Measurements from ENCODE around the gene MCTP2. TPM values are rescaled to one million over a fixed set of nuclear protein-coding genes. Genes with fewer than 3 reads are reported as not detected.

Gene MCTP2
- total RNA-seq, 1 donor from 2014 or later, result 35.3 TPM

DNA sequence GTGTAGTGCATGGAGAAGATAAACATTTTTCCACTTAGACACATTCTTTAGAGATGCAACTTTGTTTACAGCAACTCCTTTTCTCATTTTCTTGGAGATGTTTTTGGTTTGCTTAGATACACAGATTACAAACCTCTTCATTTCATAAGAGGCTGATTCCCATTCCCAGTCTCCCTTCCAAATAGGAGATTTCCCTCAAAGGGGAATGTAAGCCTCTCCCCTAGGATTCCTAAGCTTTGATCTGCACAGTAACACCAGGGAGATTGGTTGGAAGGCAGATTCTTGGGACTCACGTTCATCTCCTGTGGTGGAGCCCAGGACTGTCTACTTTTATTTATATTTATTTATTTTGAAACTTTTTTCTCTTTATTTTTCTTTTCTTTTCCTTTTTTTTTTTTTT is 63.2 kb downstream of the MCTP2 start:
- Histone ChIP-seq H3K36me3 (no peaks in the 10 kb centered on the region), H3K4me3 (no peak overlapping the region), H3K9me3 (no peaks in the 10 kb centered on the region), H3K27ac (no peak overlapping the region), H3K27me3 (no peaks in the 10 kb centered on the region), H3K4me1 (peaks cover 8% of the 10 kb centered on the region)
- TF ChIP-seq, protein P1, sequence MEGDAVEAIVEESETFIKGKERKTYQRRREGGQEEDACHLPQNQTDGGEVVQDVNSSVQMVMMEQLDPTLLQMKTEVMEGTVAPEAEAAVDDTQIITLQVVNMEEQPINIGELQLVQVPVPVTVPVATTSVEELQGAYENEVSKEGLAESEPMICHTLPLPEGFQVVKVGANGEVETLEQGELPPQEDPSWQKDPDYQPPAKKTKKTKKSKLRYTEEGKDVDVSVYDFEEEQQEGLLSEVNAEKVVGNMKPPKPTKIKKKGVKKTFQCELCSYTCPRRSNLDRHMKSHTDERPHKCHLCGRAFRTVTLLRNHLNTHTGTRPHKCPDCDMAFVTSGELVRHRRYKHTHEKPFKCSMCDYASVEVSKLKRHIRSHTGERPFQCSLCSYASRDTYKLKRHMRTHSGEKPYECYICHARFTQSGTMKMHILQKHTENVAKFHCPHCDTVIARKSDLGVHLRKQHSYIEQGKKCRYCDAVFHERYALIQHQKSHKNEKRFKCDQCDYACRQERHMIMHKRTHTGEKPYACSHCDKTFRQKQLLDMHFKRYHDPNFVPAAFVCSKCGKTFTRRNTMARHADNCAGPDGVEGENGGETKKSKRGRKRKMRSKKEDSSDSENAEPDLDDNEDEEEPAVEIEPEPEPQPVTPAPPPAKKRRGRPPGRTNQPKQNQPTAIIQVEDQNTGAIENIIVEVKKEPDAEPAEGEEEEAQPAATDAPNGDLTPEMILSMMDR (IDR thresholded peaks at IDR 0.05), result no peak
- ATAC-seq, result no peak
- intact Hi-C loops (cut with DNase I), result no loop called here
- no peak for DNase-seq

DNA sequence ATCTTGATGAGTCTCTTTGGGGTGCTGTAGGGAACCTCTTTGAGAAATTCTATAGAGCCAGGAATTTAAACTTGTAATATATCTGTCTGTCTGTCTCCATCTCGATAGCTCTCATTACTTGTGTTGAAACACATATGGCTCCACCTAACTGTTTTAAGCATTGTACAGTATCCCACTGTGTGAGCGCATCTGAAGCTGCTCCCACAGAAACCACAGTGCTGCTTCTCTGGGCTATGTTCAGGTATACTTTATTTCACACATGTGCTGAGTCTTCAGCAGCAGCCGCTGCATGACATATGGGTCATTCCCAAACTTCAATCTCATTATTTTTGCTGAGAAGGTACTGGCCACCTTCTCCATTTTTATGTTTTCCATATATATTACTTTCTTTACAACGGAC is 63.9 kb downstream of the MCTP2 start:
- H3K4me1 ChIP-seq, result peaks cover 8% of the 10 kb centered on the region
- H3K4me3 ChIP-seq, result no peak overlapping the region
- intact Hi-C loops (cut with DNase I), result no loop called here
- H3K27me3 ChIP-seq, result no peaks in the 10 kb centered on the region
- H3K27ac ChIP-seq, result no peak overlapping the region
- H3K9me3 ChIP-seq, result no peaks in the 10 kb centered on the region
- no peaks in the 10 kb centered on the region for H3K36me3 ChIP-seq
- DNase-seq, result no peak
- TF ChIP-seq, protein P1 (IDR thresholded peaks at IDR 0.05), result no peak
- no peak for ATAC-seq

DNA sequence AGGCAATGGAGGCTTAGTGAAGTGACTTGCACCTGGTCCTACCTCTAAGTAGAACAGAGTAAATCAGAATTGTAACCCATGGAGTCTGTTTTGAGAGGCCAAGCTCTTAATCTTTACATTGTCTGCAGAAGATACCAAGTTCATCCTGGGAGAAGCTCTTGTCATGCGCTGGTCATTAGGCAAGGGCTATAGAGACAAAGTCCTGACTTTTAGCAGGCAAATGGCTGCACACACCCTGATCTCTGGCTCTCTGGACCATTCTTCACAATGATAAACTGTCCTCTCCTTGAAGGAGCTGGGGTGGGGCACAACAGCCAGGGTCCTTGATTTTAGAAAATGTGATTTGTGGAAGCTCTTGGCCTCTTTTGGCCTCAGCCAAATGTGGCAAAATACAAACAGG is 65.4 kb downstream of the MCTP2 start:
- DNase-seq, result no peak
- Histone ChIP-seq H3K9me3 (no peaks in the 10 kb centered on the region), H3K36me3 (no peaks in the 10 kb centered on the region), H3K4me1 (peaks cover 8% of the 10 kb centered on the region), H3K27me3 (no peaks in the 10 kb centered on the region), H3K27ac (peak overlapping the region; percentile 26), H3K4me3 (no peak overlapping the region)
- intact Hi-C loops (cut with DNase I), result no loop called here
- ATAC-seq, result no peak
- TF ChIP-seq, protein P1 (IDR thresholded peaks at IDR 0.05), result no peak

DNA sequence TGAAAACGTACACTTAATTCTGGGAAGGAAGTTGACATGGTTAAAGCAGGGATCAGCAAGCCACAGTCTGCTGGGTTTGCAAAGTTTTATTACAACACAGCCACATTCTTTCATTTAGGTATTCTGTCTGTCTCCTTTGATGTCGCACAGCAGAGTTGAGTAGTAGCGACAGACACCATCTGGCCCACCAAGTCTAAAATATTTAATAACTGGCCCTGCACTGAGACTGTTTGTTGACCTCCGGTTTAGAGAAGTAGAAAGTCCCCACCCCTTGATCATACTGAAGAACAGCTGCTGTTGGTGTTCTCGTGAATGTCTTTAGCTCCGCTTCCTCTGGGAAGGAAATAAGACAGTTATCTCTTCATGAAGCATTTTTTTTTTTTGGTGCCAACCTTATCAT is 66.2 kb downstream of the MCTP2 start:
- Histone ChIP-seq H3K4me1 (peaks cover 8% of the 10 kb centered on the region), H3K4me3 (no peak overlapping the region), H3K36me3 (no peaks in the 10 kb centered on the region), H3K27ac (peak overlapping the region; percentile 26), H3K9me3 (no peaks in the 10 kb centered on the region), H3K27me3 (no peaks in the 10 kb centered on the region)
- DNase-seq, result no peak
- ATAC-seq, result peak; percentile 60
- TF ChIP-seq, protein P1 (IDR thresholded peaks at IDR 0.05), result no peak
- intact Hi-C loops (cut with DNase I), result no loop called here

DNA sequence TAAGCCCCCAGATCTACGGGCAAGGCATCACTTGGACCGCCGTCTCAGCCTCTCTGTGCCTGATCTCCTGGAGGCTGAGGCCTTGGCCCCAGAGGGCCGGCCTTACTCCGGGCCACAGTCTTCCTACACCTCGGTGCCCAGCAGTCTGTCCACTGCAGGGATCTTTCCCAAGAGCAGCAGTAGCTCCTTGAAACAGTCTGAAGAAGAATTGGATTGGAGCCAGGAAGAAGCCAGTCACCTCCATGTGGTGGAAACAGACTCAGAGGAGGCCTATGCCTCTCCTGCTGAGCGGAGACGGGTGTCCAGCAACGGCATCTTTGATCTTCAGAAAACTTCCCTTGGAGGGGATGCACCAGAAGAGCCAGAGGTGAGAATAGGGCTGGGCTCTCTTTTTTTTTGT is 67.0 kb downstream of the MCTP2 start:
- Histone ChIP-seq H3K4me1 (peaks cover 8% of the 10 kb centered on the region), H3K27ac (no peak overlapping the region), H3K4me3 (no peak overlapping the region), H3K9me3 (no peaks in the 10 kb centered on the region), H3K27me3 (no peaks in the 10 kb centered on the region), H3K36me3 (no peaks in the 10 kb centered on the region)
- intact Hi-C loops (cut with DNase I), result no loop called here
- no peak for DNase-seq
- TF ChIP-seq, protein P1 (IDR thresholded peaks at IDR 0.05), result no peak
- no peak for ATAC-seq

DNA sequence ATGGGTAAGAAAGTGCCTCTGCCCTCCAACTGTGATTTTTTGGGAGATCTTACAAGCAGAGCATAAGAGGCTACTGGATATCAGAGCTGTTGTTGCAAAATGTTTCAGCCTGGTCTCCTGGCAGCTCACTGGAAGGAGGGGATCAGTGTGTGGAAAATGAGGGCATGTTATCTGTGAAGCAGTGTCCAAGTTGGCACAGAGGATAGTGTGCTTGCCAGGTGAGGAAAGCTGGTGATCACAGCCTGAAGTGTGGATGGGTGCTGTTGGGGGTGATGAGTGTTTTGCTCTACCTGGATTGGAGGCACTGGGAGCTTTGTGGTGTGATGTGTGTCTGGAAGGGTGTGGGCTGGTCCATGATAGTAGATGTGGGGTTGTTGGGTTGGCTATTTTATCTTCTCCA is 69.3 kb downstream of the MCTP2 start:
- Histone ChIP-seq H3K36me3 (no peaks in the 10 kb centered on the region), H3K27me3 (no peaks in the 10 kb centered on the region), H3K9me3 (no peaks in the 10 kb centered on the region), H3K4me3 (no peak overlapping the region), H3K4me1 (peaks cover 8% of the 10 kb centered on the region), H3K27ac (no peak overlapping the region)
- ATAC-seq (no peak), DNase-seq (no peak)
- TF ChIP-seq, protein P1 (IDR thresholded peaks at IDR 0.05), result no peak
- intact Hi-C loops (cut with DNase I), result no loop called here
